ENCODE measurements around the gene TENT5A.

Gene TENT5A

GRCh38 chr6:81771097-81771496, 18.6 kb upstream of the TENT5A start:
- H3K9me3 ChIP-seq (ENCODE audit: control insufficient read depth, insufficient read depth, low read length), result no peaks in the 10 kb centered on the region
- no peak overlapping the region for H3K27ac ChIP-seq (ENCODE audit: low read depth, low read length)
- H3K36me3 ChIP-seq (ENCODE audit: control insufficient read depth, insufficient read depth, low read length), result no peaks in the 10 kb centered on the region
- no peaks in the 10 kb centered on the region for H3K27me3 ChIP-seq (ENCODE audit: control insufficient read depth, insufficient read depth, low read length)
- peaks cover 17% of the 10 kb centered on the region for H3K4me1 ChIP-seq (ENCODE audit: control insufficient read depth, insufficient read depth, low read length)
- no peak overlapping the region for H3K9ac ChIP-seq (ENCODE audit: low read depth, low read length)
- no peak overlapping the region for H3K4me3 ChIP-seq (ENCODE audit: low read depth, low read length)

GRCh38 chr6:81770381-81770780, 17.9 kb upstream of the TENT5A start:
- Histone ChIP-seq H3K27ac (ENCODE audit: low read depth, low read length) (no peak overlapping the region), H3K9ac (ENCODE audit: low read depth, low read length) (no peak overlapping the region), H3K9me3 (ENCODE audit: control insufficient read depth, insufficient read depth, low read length) (no peaks in the 10 kb centered on the region), H3K4me1 (ENCODE audit: control insufficient read depth, insufficient read depth, low read length) (peaks cover 17% of the 10 kb centered on the region), H3K4me3 (ENCODE audit: low read depth, low read length) (no peak overlapping the region), H3K27me3 (ENCODE audit: control insufficient read depth, insufficient read depth, low read length) (no peaks in the 10 kb centered on the region), H3K36me3 (ENCODE audit: control insufficient read depth, insufficient read depth, low read length) (no peaks in the 10 kb centered on the region)

- no peak overlapping the region for H3K27ac ChIP-seq (ENCODE audit: low read depth, low read length)
- no peaks in the 10 kb centered on the region for H3K27me3 ChIP-seq (ENCODE audit: control insufficient read depth, insufficient read depth, low read length)
- peaks cover 17% of the 10 kb centered on the region for H3K4me1 ChIP-seq (ENCODE audit: control insufficient read depth, insufficient read depth, low read length)
- no peak overlapping the region for H3K9ac ChIP-seq (ENCODE audit: low read depth, low read length)
- no peaks in the 10 kb centered on the region for H3K36me3 ChIP-seq (ENCODE audit: control insufficient read depth, insufficient read depth, low read length)
- no peak overlapping the region for H3K4me3 ChIP-seq (ENCODE audit: low read depth, low read length)
- no peaks in the 10 kb centered on the region for H3K9me3 ChIP-seq (ENCODE audit: control insufficient read depth, insufficient read depth, low read length)
Measured at GRCh38 chr6:81769824-81770223, 17.3 kb upstream of the TENT5A start.

- no peak overlapping the region for H3K9ac ChIP-seq (ENCODE audit: low read depth, low read length)
- H3K27me3 ChIP-seq (ENCODE audit: control insufficient read depth, insufficient read depth, low read length), result no peaks in the 10 kb centered on the region
- H3K36me3 ChIP-seq (ENCODE audit: control insufficient read depth, insufficient read depth, low read length), result no peaks in the 10 kb centered on the region
- peaks cover 17% of the 10 kb centered on the region for H3K4me1 ChIP-seq (ENCODE audit: control insufficient read depth, insufficient read depth, low read length)
- H3K9me3 ChIP-seq (ENCODE audit: control insufficient read depth, insufficient read depth, low read length), result no peaks in the 10 kb centered on the region
- H3K4me3 ChIP-seq (ENCODE audit: low read depth, low read length), result no peak overlapping the region
- H3K27ac ChIP-seq (ENCODE audit: low read depth, low read length), result no peak overlapping the region
Measured at GRCh38 chr6:81768150-81768942, 15.9 kb upstream of the TENT5A start.

GRCh38 chr6:81767163-81767891, 14.8 kb upstream of the TENT5A start:
- Histone ChIP-seq H3K27ac (ENCODE audit: low read depth, low read length) (no peak overlapping the region), H3K4me3 (ENCODE audit: low read depth, low read length) (no peak overlapping the region), H3K36me3 (ENCODE audit: control insufficient read depth, insufficient read depth, low read length) (no peaks in the 10 kb centered on the region), H3K4me1 (ENCODE audit: control insufficient read depth, insufficient read depth, low read length) (peaks cover 17% of the 10 kb centered on the region), H3K9me3 (ENCODE audit: control insufficient read depth, insufficient read depth, low read length) (no peaks in the 10 kb centered on the region), H3K27me3 (ENCODE audit: control insufficient read depth, insufficient read depth, low read length) (no peaks in the 10 kb centered on the region), H3K9ac (ENCODE audit: low read depth, low read length) (no peak overlapping the region)

GRCh38 chr6:81766482-81767069, 14.1 kb upstream of the TENT5A start:
- H3K9ac ChIP-seq (ENCODE audit: low read depth, low read length), result no peak overlapping the region
- no peaks in the 10 kb centered on the region for H3K36me3 ChIP-seq (ENCODE audit: control insufficient read depth, insufficient read depth, low read length)
- peaks cover 17% of the 10 kb centered on the region for H3K4me1 ChIP-seq (ENCODE audit: control insufficient read depth, insufficient read depth, low read length)
- no peak overlapping the region for H3K4me3 ChIP-seq (ENCODE audit: low read depth, low read length)
- no peak overlapping the region for H3K27ac ChIP-seq (ENCODE audit: low read depth, low read length)
- H3K9me3 ChIP-seq (ENCODE audit: control insufficient read depth, insufficient read depth, low read length), result no peaks in the 10 kb centered on the region
- H3K27me3 ChIP-seq (ENCODE audit: control insufficient read depth, insufficient read depth, low read length), result no peaks in the 10 kb centered on the region

- H3K4me3 ChIP-seq (ENCODE audit: low read depth, low read length), result no peak overlapping the region
- peaks cover 12% of the 10 kb centered on the region for H3K4me1 ChIP-seq (ENCODE audit: control insufficient read depth, insufficient read depth, low read length)
- H3K9ac ChIP-seq (ENCODE audit: low read depth, low read length), result no peak overlapping the region
Measured at GRCh38 chr6:81764531-81764930, 12.1 kb upstream of the TENT5A start.

GRCh38 chr6:81763968-81764367, 11.5 kb upstream of the TENT5A start:
- no peak overlapping the region for H3K27ac ChIP-seq (ENCODE audit: low read depth, low read length)
- no peaks in the 10 kb centered on the region for H3K27me3 ChIP-seq (ENCODE audit: control insufficient read depth, insufficient read depth, low read length)
- no peaks in the 10 kb centered on the region for H3K36me3 ChIP-seq (ENCODE audit: control insufficient read depth, insufficient read depth, low read length)
- no peaks in the 10 kb centered on the region for H3K9me3 ChIP-seq (ENCODE audit: control insufficient read depth, insufficient read depth, low read length)
- H3K9ac ChIP-seq (ENCODE audit: low read depth, low read length), result no peak overlapping the region
- peaks cover 10% of the 10 kb centered on the region for H3K4me1 ChIP-seq (ENCODE audit: control insufficient read depth, insufficient read depth, low read length)
- H3K4me3 ChIP-seq (ENCODE audit: low read depth, low read length), result no peak overlapping the region

More at GRCh38 chr6:81764531-81764930, 12.1 kb upstream of the TENT5A start:
- no peak overlapping the region for H3K27ac ChIP-seq (ENCODE audit: low read depth, low read length)
- H3K27me3 ChIP-seq (ENCODE audit: control insufficient read depth, insufficient read depth, low read length), result no peaks in the 10 kb centered on the region
- H3K36me3 ChIP-seq (ENCODE audit: control insufficient read depth, insufficient read depth, low read length), result no peaks in the 10 kb centered on the region
- H3K9me3 ChIP-seq (ENCODE audit: control insufficient read depth, insufficient read depth, low read length), result no peaks in the 10 kb centered on the region

- Histone ChIP-seq H3K27ac (ENCODE audit: low read depth, low read length) (no peak overlapping the region), H3K36me3 (ENCODE audit: control insufficient read depth, insufficient read depth, low read length) (no peaks in the 10 kb centered on the region), H3K9me3 (ENCODE audit: control insufficient read depth, insufficient read depth, low read length) (no peaks in the 10 kb centered on the region), H3K27me3 (ENCODE audit: control insufficient read depth, insufficient read depth, low read length) (no peaks in the 10 kb centered on the region), H3K9ac (ENCODE audit: low read depth, low read length) (no peak overlapping the region), H3K4me1 (ENCODE audit: control insufficient read depth, insufficient read depth, low read length) (peaks cover 10% of the 10 kb centered on the region), H3K4me3 (ENCODE audit: low read depth, low read length) (no peak overlapping the region)
Measured at GRCh38 chr6:81763051-81763450, 10.6 kb upstream of the TENT5A start.

- Histone ChIP-seq H3K9me3 (ENCODE audit: control insufficient read depth, insufficient read depth, low read length) (no peaks in the 10 kb centered on the region), H3K27me3 (ENCODE audit: control insufficient read depth, insufficient read depth, low read length) (no peaks in the 10 kb centered on the region), H3K4me3 (ENCODE audit: low read depth, low read length) (no peak overlapping the region), H3K9ac (ENCODE audit: low read depth, low read length) (no peak overlapping the region), H3K36me3 (ENCODE audit: control insufficient read depth, insufficient read depth, low read length) (no peaks in the 10 kb centered on the region), H3K27ac (ENCODE audit: low read depth, low read length) (no peak overlapping the region), H3K4me1 (ENCODE audit: control insufficient read depth, insufficient read depth, low read length) (peaks cover 10% of the 10 kb centered on the region)
Measured at GRCh38 chr6:81762606-81763005, 10.1 kb upstream of the TENT5A start.

GRCh38 chr6:81762132-81762531, 9.7 kb upstream of the TENT5A start:
- Histone ChIP-seq H3K4me1 (ENCODE audit: control insufficient read depth, insufficient read depth, low read length) (peaks cover 10% of the 10 kb centered on the region), H3K9ac (ENCODE audit: low read depth, low read length) (no peak overlapping the region), H3K9me3 (ENCODE audit: control insufficient read depth, insufficient read depth, low read length) (no peaks in the 10 kb centered on the region), H3K27me3 (ENCODE audit: control insufficient read depth, insufficient read depth, low read length) (no peaks in the 10 kb centered on the region), H3K36me3 (ENCODE audit: control insufficient read depth, insufficient read depth, low read length) (no peaks in the 10 kb centered on the region), H3K4me3 (ENCODE audit: low read depth, low read length) (no peak overlapping the region), H3K27ac (ENCODE audit: low read depth, low read length) (no peak overlapping the region)
